Amygdala (tissue), 56 donors: ENCODE results near the gene OTULINL.

Experiments used
- DNase-seq, 56 donors: peaks; one replicate each; lab custom pipeline; 2025; lab: John Stamatoyannopoulos, UW

OTULINL gene

GRCh38 chr5:14660833-14661232, 79.2 kb downstream of the OTULINL start:
- DNase-seq: no peak
